Endothelial cell of umbilical vein (primary cell): ENCODE measurements around the gene KIF26B. TPM values are rescaled to one million over a fixed set of nuclear protein-coding genes. Genes with fewer than 3 reads are reported as not detected.

Source experiments
- BruUV-seq: library from RNA; stranded (reverse); fragments of 400-500 nt; replicated peaks from 2 replicates; lab custom pipeline; 2021; lab: Mats Ljungman, UMichigan
- CTCF ChIA-PET: fragments of 300-600, 350-600 bp; sonication (Branson Sonifier 250); formaldehyde crosslinking; loops from one replicate; lab custom pipeline; 2021; ENCODE audit warnings: antibody characterized with exemption, inconsistent platforms; lab: Charles Lee
- POLR2A ChIA-PET: fragments of 300-600, 350-600 bp; sonication (Branson Sonifier 250); formaldehyde crosslinking; loops from one replicate; lab custom pipeline; 2021; ENCODE audit warnings: antibody characterized with exemption, inconsistent platforms; lab: Charles Lee
- DNase-seq: peaks from one replicate; pipeline ENCODE4 v3.0.0-alpha.2; 2011; ENCODE audit warnings: low read depth, low spot score
- FAIRE-seq: peaks from 2 replicates; lab custom pipeline; 2011; peaks lifted over from hg19 to GRCh38; lab: Jason Lieb, UNC
- H2AFZ ChIP-seq: 2 replicates; pipeline ENCODE4 v1.6.0; 2012; ENCODE audit warnings: low read depth, low read length, control low read depth, inconsistent platforms
- H3K27ac ChIP-seq: 2 replicates; pipeline ENCODE4 v1.5.1; 2011; ENCODE audit warnings: low read depth, mild to moderate bottlenecking, control low read depth, low read length, moderate library complexity; ENCODE audit not compliant: insufficient read depth
- H3K27me3 ChIP-seq, 2 experiments: 2 replicates each; pipeline versions ENCODE4 v1.6.0 to v1.6.1; 2011; ENCODE audit warnings: low read length in 2 of 2, mixed read lengths in 1 of 2; ENCODE audit not compliant: control insufficient read depth in 2 of 2, insufficient read depth in 2 of 2
- H3K36me3 ChIP-seq, 2 experiments: 2 replicates in 1 of 2; 3 replicates in 1 of 2; pipeline ENCODE4 v1.5.1; 2011; ENCODE audit warnings: low read length in 2 of 2, mild to moderate bottlenecking in 1 of 2, moderate library complexity in 1 of 2; ENCODE audit not compliant: control insufficient read depth in 2 of 2, insufficient read depth in 2 of 2; ENCODE audit errors: extremely low read depth in 1 of 2
- H3K4me1 ChIP-seq: 3 replicates; pipeline ENCODE4 v1.5.1; 2011; ENCODE audit warnings: mild to moderate bottlenecking, low read length; ENCODE audit not compliant: control insufficient read depth, insufficient read depth; ENCODE audit errors: extremely low read depth
- H3K4me2 ChIP-seq: 2 replicates; pipeline ENCODE4 v1.6.1; 2011; ENCODE audit warnings: low read length, control low read depth, mixed read lengths; ENCODE audit not compliant: insufficient read depth
- H3K4me3 ChIP-seq, 3 experiments: fragments of 200-600 bp in 1 of 3; sonication (generic), shearing (Covaris generic) in 1 of 3; replicated peaks in 1 of 3; 2 replicates each; pipeline ENCODE4 v1.5.1; 2011 to 2016; ENCODE audit warnings: control low read depth in 3 of 3, low read length in 3 of 3, mild to moderate bottlenecking in 2 of 3, inconsistent platforms in 1 of 3, low read depth in 1 of 3, moderate library complexity in 1 of 3; ENCODE audit not compliant: insufficient read depth in 1 of 3
- H3K79me2 ChIP-seq: 2 replicates; pipeline ENCODE4 v1.6.0; 2012; ENCODE audit warnings: low read length, inconsistent platforms; ENCODE audit not compliant: control insufficient read depth, insufficient read depth
- H3K9ac ChIP-seq: replicated peaks from 2 replicates; pipeline ENCODE3; 2011; ENCODE audit warnings: low read length, control low read depth; ENCODE audit not compliant: insufficient read depth; ENCODE audit errors: extremely low read depth
- H3K9me1 ChIP-seq: replicated peaks from 3 replicates; pipeline ENCODE4 v1.6.0; 2011; ENCODE audit warnings: mild to moderate bottlenecking, low read length; ENCODE audit not compliant: control insufficient read depth, insufficient read depth; ENCODE audit errors: extremely low read depth
- H3K9me3 ChIP-seq: replicated peaks from 2 replicates; pipeline ENCODE4 v1.5.1; 2012; ENCODE audit warnings: low read length, inconsistent platforms; ENCODE audit not compliant: control insufficient read depth, insufficient read depth
- H4K20me1 ChIP-seq: replicated peaks from 2 replicates; pipeline ENCODE3; 2011; ENCODE audit warnings: mild to moderate bottlenecking, low read length; ENCODE audit not compliant: control insufficient read depth, insufficient read depth; ENCODE audit errors: extremely low read depth
- EZH2 ChIP-seq: IDR thresholded peaks from 2 replicates; pipeline ENCODE4 v1.6.1; 2012; ENCODE audit warnings: borderline replicate concordance, low read depth, mild to moderate bottlenecking, moderate library complexity, low read length, inconsistent platforms; ENCODE audit not compliant: severe bottlenecking
- FOS ChIP-seq: IDR thresholded peaks from 2 replicates; pipeline ENCODE4 v1.6.1; 2011; ENCODE audit warnings: mild to moderate bottlenecking, low read length, moderate library complexity, borderline replicate concordance; ENCODE audit not compliant: insufficient read depth
- GATA2 ChIP-seq: IDR thresholded peaks from 2 replicates; pipeline ENCODE4 v1.7.0; 2011; ENCODE audit warnings: low read depth, mild to moderate bottlenecking, moderate library complexity, mixed read lengths, low read length; ENCODE audit not compliant: insufficient read length, insufficient read depth
- JUN ChIP-seq: IDR thresholded peaks from 2 replicates; pipeline ENCODE4 v1.6.1; 2011; ENCODE audit warnings: borderline replicate concordance, low read depth; ENCODE audit not compliant: insufficient read length, insufficient read depth
- MYC ChIP-seq: IDR thresholded peaks from one replicate; pipeline ENCODE4 v1.6.1; 2011; ENCODE audit warnings: mild to moderate bottlenecking, low read depth, low read length
- POLR2A ChIP-seq: IDR thresholded peaks from 2 replicates; pipeline ENCODE4 v1.6.1; 2012; ENCODE audit warnings: low read depth, mild to moderate bottlenecking, control low read depth, low read length
- POLR2AphosphoS5 ChIP-seq: IDR thresholded peaks from 2 replicates; pipeline ENCODE4 v1.6.1; 2012; ENCODE audit warnings: low read depth, mild to moderate bottlenecking, control low read depth, low read length, moderate library complexity; ENCODE audit not compliant: insufficient read depth
- dilution Hi-C: fragments of 300-500 bp; cut with MboI; formaldehyde crosslinking; loops from one replicate; pipeline ENCODE4 v1.15.0; 2019; ENCODE audit warnings: low sequenced_read_pairs; ENCODE audit not compliant: extremely low pct_ligation_motif_present
- intact Hi-C: fragments of 100-400 bp; cut with micrococcal nuclease; formaldehyde crosslinking; loops from one replicate; pipeline ENCODE4 v1.10.0; 2022
- polyA plus RNA-seq, 4 experiments: library from polyadenylated mRNA; depleted of rRNA in 3 of 4; stranded (reverse) in 3 of 4; unstranded in 1 of 4; fragments of >200 nt; gene quantifications; 2 replicates each; pipeline versions ENCODE4 v1.2.1 to v1.2.3, GENCODE V29; 2011 to 2012; ENCODE audit warnings: missing spikeins in 1 of 4
- total RNA-seq: library from RNA; stranded (reverse); gene quantifications from 2 replicates; pipeline ENCODE4 v1.2.3, GENCODE V29; 2021
- TF ChIP-seq, protein P1 (sequence below): IDR thresholded peaks from 2 replicates; pipeline ENCODE4 v1.6.1; 2011; ENCODE audit not compliant: insufficient read depth, insufficient read length
- TF ChIP-seq, protein P2 (sequence below), 2 donors: IDR thresholded peaks; 1 replicate in 1 of 2; 2 replicates in 1 of 2; pipeline ENCODE4 v1.5.1; 2011; ENCODE audit warnings: low read length in 2 of 2, mild to moderate bottlenecking in 2 of 2, moderate library complexity in 2 of 2, control low read depth in 1 of 2, inconsistent platforms in 1 of 2, low read depth in 1 of 2; ENCODE audit not compliant: insufficient read depth in 1 of 2; ENCODE audit errors: extremely low read depth in 1 of 2

Gene KIF26B
- total and polyA plus RNA-seq, 2 donors (not counting 3 experiments of a cell fraction or from before 2014, with no cell fraction given), result 0.04 to 0.49 TPM

DNA sequence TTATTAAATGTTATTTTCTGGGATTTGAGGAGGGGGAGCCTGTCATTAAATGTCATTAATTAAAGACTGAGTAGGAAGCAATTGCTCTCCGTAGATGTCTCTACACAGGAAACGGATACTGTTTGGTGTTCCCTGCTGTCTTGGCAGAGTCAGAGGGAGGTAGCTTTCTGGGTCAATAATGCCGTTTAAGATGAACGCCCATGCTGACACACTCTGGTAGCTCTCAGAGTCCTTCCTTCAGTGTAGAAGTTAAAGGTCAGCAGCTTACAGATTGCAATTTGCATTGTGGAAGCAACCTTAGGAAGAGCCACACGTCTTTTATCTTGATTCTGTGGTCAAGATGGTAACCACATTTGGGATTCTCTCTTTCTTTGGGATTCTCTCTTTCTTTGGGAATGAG lies 257.5 kb downstream of the KIF26B start:
- CTCF ChIA-PET, result no interaction called here

More for the DNA sequence above, 257.5 kb downstream of the KIF26B start:
- no TSS peak for BruUV-seq
- Histone ChIP-seq H3K9me3 (no peaks in the 10 kb centered on the region), H3K36me3 (no peaks in the 10 kb centered on the region), H3K27me3 (no peaks in the 10 kb centered on the region), H3K9me1 (no peaks in the 10 kb centered on the region), H4K20me1 (no peaks in the 10 kb centered on the region), H2AFZ (no peak overlapping the region), H3K9ac (no peak overlapping the region), H3K4me2 (no peak overlapping the region), H3K79me2 (no peaks in the 10 kb centered on the region), H3K4me3 (no peak overlapping the region), H3K4me1 (no peaks in the 10 kb centered on the region), H3K27ac (no peak overlapping the region)
- TF ChIP-seq JUN (no peak), FOS (no peak), GATA2 (no peak), MYC (no peak), POLR2A (no peak), POLR2AphosphoS5 (no peak), EZH2 (no peak)
- TF ChIP-seq, protein P1, sequence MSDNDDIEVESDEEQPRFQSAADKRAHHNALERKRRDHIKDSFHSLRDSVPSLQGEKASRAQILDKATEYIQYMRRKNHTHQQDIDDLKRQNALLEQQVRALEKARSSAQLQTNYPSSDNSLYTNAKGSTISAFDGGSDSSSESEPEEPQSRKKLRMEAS, result no peak
- TF ChIP-seq, protein P2, sequence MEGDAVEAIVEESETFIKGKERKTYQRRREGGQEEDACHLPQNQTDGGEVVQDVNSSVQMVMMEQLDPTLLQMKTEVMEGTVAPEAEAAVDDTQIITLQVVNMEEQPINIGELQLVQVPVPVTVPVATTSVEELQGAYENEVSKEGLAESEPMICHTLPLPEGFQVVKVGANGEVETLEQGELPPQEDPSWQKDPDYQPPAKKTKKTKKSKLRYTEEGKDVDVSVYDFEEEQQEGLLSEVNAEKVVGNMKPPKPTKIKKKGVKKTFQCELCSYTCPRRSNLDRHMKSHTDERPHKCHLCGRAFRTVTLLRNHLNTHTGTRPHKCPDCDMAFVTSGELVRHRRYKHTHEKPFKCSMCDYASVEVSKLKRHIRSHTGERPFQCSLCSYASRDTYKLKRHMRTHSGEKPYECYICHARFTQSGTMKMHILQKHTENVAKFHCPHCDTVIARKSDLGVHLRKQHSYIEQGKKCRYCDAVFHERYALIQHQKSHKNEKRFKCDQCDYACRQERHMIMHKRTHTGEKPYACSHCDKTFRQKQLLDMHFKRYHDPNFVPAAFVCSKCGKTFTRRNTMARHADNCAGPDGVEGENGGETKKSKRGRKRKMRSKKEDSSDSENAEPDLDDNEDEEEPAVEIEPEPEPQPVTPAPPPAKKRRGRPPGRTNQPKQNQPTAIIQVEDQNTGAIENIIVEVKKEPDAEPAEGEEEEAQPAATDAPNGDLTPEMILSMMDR (IDR thresholded peaks at IDR 0.05; ENCODE audit: extremely low read depth in 1 of 2, insufficient read depth in 1 of 2, low read depth in 1 of 2, low read length in 2 of 2), result no peak
- POLR2A ChIA-PET, result no interaction called here
- intact Hi-C loops, result no loop called here
- DNase-seq, result no peak
- FAIRE-seq, result no peak
- dilution Hi-C loops, result no loop called here
